Ishikawa (cell line): ENCODE results near the gene NCF2.

Experiments used
- CEBPB ChIP-seq: IDR thresholded peaks from 2 replicates; pipeline ENCODE4 v1.6.1; 2012
- CREB1 ChIP-seq: IDR thresholded peaks from 2 replicates; pipeline ENCODE4 v1.6.1; 2012; ENCODE audit warnings: low read depth
- EGR1 ChIP-seq: IDR thresholded peaks from 2 replicates; pipeline ENCODE4 v1.6.1; 2012
- EP300 ChIP-seq: IDR thresholded peaks from 2 replicates; pipeline ENCODE4 v1.6.1; 2012; ENCODE audit warnings: borderline replicate concordance
- FOXM1 ChIP-seq: IDR thresholded peaks from 2 replicates; pipeline ENCODE4 v1.6.1; 2012; ENCODE audit warnings: low read depth, borderline replicate concordance
- NFIC ChIP-seq: IDR thresholded peaks from 2 replicates; pipeline ENCODE4 v1.6.1; 2012
- RAD21 ChIP-seq: IDR thresholded peaks from 2 replicates; pipeline ENCODE4 v1.6.1; 2012; ENCODE audit warnings: low read depth
- REST ChIP-seq: IDR thresholded peaks from 2 replicates; pipeline ENCODE4 v1.6.1; 2012; ENCODE audit warnings: low read depth, mild to moderate bottlenecking
- TAF1 ChIP-seq: IDR thresholded peaks from 2 replicates; pipeline ENCODE4 v1.6.1; 2012; ENCODE audit warnings: low read depth, mild to moderate bottlenecking
- TCF12 ChIP-seq: IDR thresholded peaks from 2 replicates; pipeline ENCODE4 v1.6.1; 2012; ENCODE audit warnings: low read depth
- TEAD4 ChIP-seq: IDR thresholded peaks from 2 replicates; pipeline ENCODE4 v1.6.1; 2012
- YY1 ChIP-seq: IDR thresholded peaks from 2 replicates; pipeline ENCODE4 v1.6.1; 2012; ENCODE audit warnings: low read depth
- ZBTB7A ChIP-seq: IDR thresholded peaks from 2 replicates; pipeline ENCODE4 v1.6.1; 2012; ENCODE audit warnings: low read depth
- TF ChIP-seq, protein P1 (sequence below): IDR thresholded peaks from 2 replicates; pipeline ENCODE4 v1.6.1; 2012
- TF ChIP-seq, protein P2 (sequence below): IDR thresholded peaks from 2 replicates; pipeline ENCODE4 v1.6.1; 2012

The NCF2 gene

DNA sequence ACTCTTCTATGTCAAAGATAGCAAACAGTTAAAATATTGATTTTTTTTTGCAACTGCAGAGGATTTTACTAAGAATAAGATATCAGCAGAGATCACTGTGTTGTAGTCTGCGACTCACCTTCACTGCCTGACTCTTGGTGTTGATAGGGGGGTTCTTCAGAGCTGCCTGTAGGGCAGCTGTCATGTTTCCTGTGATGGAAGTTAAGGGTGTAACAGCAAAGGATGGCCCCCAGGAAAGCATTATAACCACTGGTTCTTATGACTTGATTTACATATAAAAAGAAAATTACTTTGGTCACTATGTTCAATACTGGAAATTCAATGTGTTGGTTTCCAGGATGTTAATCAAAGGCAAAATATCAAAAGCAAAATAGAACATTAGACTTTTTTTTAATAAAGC, 42.7 kb upstream of the NCF2 start:
- TF ChIP-seq TAF1 = no peak
- no peak for TF ChIP-seq EGR1
- TF ChIP-seq CREB1 = no peak
- TF ChIP-seq TCF12 = no peak
- TF ChIP-seq, protein P1, sequence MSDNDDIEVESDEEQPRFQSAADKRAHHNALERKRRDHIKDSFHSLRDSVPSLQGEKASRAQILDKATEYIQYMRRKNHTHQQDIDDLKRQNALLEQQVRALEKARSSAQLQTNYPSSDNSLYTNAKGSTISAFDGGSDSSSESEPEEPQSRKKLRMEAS = no peak
- TF ChIP-seq CEBPB = no peak
- no peak for TF ChIP-seq REST
- no peak for TF ChIP-seq EP300
- TF ChIP-seq TEAD4 = no peak
- TF ChIP-seq, protein P2, sequence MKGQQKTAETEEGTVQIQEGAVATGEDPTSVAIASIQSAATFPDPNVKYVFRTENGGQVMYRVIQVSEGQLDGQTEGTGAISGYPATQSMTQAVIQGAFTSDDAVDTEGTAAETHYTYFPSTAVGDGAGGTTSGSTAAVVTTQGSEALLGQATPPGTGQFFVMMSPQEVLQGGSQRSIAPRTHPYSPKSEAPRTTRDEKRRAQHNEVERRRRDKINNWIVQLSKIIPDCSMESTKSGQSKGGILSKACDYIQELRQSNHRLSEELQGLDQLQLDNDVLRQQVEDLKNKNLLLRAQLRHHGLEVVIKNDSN = no peak
- no peak for TF ChIP-seq RAD21
- no peak for TF ChIP-seq NFIC
- TF ChIP-seq FOXM1 = no peak
- no peak for TF ChIP-seq YY1
- TF ChIP-seq ZBTB7A = no peak

DNA sequence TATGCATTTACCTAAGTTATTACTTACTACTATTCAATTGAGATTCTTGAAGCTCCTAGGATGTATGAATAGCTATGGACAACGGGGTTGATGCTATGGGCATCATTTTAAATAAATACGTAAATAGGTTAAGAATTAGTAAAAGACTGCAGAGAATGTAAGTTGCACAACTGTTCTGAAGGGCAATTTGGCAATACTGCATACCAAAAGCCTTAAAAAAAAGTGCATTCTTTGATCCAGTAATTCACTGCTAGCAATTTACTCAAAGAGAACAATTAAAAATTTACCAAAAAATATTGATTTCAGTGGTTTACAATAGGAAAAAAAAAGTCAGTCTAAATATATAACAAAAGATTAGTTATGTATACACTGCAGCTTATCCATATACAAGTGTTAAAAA, 41.9 kb upstream of the NCF2 start:
- TF ChIP-seq, protein P1 = no peak
- TF ChIP-seq TAF1 = no peak
- TF ChIP-seq ZBTB7A = no peak
- TF ChIP-seq TEAD4 = no peak
- no peak for TF ChIP-seq EP300
- TF ChIP-seq CREB1 = no peak
- TF ChIP-seq TCF12 = no peak
- no peak for TF ChIP-seq EGR1
- TF ChIP-seq, protein P2 = no peak
- TF ChIP-seq RAD21 = no peak
- no peak for TF ChIP-seq YY1
- no peak for TF ChIP-seq FOXM1
- no peak for TF ChIP-seq REST
- TF ChIP-seq NFIC = no peak
- no peak; the same call in 1 of the 2 replicates for TF ChIP-seq CEBPB

DNA sequence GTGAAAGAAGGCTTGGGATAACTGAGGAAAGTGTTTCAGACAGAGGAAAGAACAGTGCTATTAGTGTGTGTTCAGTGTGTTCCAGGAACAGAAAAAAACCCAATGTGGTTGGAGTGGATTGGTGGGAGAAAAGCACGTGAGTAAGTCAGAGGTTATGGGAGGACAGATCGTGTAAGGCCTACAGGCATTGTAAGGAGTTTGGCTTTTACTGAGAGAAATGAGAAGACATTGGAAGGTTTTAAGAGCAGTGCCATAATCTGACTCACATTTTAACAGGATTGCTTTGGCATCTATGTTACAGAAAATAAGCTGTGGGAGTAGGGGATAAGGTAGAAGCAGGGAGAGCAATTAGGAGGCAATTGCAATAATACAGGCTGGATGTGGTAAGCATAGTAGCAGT, 40.5 kb upstream of the NCF2 start:
- TF ChIP-seq CREB1 (no peak), RAD21 (no peak), CEBPB (no peak), EGR1 (no peak), YY1 (no peak), ZBTB7A (no peak), TEAD4 (no peak), REST (no peak), TCF12 (no peak), FOXM1 (no peak), TAF1 (no peak), NFIC (no peak), EP300 (no peak)
- TF ChIP-seq, protein P1 = no peak
- TF ChIP-seq, protein P2 = no peak

GRCh38 chr1:183628537-183628936, 38.3 kb upstream of the NCF2 start:
- no peak for TF ChIP-seq TAF1
- TF ChIP-seq EGR1 = no peak
- TF ChIP-seq YY1 = no peak
- no peak for TF ChIP-seq EP300
- no peak for TF ChIP-seq REST
- TF ChIP-seq CREB1 = no peak
- TF ChIP-seq TEAD4 = no peak
- no peak for TF ChIP-seq CEBPB
